Osteoblast (primary cell): ENCODE data around the gene MBTD1. TPM values are rescaled to one million over a fixed set of nuclear protein-coding genes. Genes with fewer than 3 reads are reported as not detected.

Source experiments
- DNase-seq: peaks from one replicate; pipeline ENCODE4 v3.0.0; 2011; ENCODE audit warnings: low spot score, mixed read lengths; ENCODE audit not compliant: insufficient read length; ENCODE audit errors: missing footprints
- H2AFZ ChIP-seq: 2 replicates; pipeline ENCODE4 v1.6.0; 2011; ENCODE audit warnings: mild to moderate bottlenecking, low read length
- H3K27ac ChIP-seq: 2 replicates; pipeline ENCODE4 v1.5.1; 2011; ENCODE audit warnings: mild to moderate bottlenecking, low read depth, low read length, moderate library complexity
- H3K27me3 ChIP-seq: 2 replicates; pipeline ENCODE4 v1.6.0; 2012; ENCODE audit warnings: mild to moderate bottlenecking, control low read depth, inconsistent platforms, low read length, moderate library complexity; ENCODE audit not compliant: insufficient read depth
- H3K36me3 ChIP-seq: 2 replicates; pipeline ENCODE4 v1.5.1; 2011; ENCODE audit warnings: mild to moderate bottlenecking, low read length, control low read depth, moderate library complexity; ENCODE audit not compliant: insufficient read depth
- H3K4me1 ChIP-seq: 2 replicates; pipeline ENCODE4 v1.5.1; 2011; ENCODE audit warnings: mild to moderate bottlenecking, low read length, control low read depth, moderate library complexity; ENCODE audit not compliant: insufficient read depth
- H3K4me2 ChIP-seq: 2 replicates; pipeline ENCODE4 v1.6.0; 2011; ENCODE audit warnings: mild to moderate bottlenecking, low read length; ENCODE audit not compliant: insufficient read depth
- H3K4me3 ChIP-seq: fragments of 200-600 bp; sonication (generic); 3 replicates; pipeline ENCODE4 v1.5.1; 2012; ENCODE audit warnings: mild to moderate bottlenecking, low read length, inconsistent platforms; ENCODE audit not compliant: insufficient read depth
- H3K79me2 ChIP-seq: 2 replicates; pipeline ENCODE4 v1.6.0; 2012; ENCODE audit warnings: mild to moderate bottlenecking, low read length, control low read depth, inconsistent platforms; ENCODE audit not compliant: insufficient read depth
- H3K9me3 ChIP-seq: 2 replicates; pipeline ENCODE4 v1.5.1; 2011; ENCODE audit warnings: low read depth, low read length, control low read depth
- H4K20me1 ChIP-seq: 2 replicates; pipeline ENCODE4 v1.6.0; 2012; ENCODE audit warnings: mild to moderate bottlenecking, low read length, control low read depth; ENCODE audit not compliant: insufficient read depth
- CTCF ChIP-seq: IDR thresholded peaks from 2 replicates; pipeline ENCODE4 v1.5.1; 2011; ENCODE audit warnings: mild to moderate bottlenecking, low read depth, low read length, moderate library complexity; ENCODE audit errors: extremely low read depth
- total RNA-seq: library from RNA; depleted of rRNA; stranded (reverse); fragments of >200 nt; gene quantifications from 2 replicates; pipeline ENCODE4 v1.2.3, GENCODE V29; 2012

The MBTD1 gene
- total RNA-seq, 1 donor = 16.3 TPM

- H3K4me2 ChIP-seq = peak overlapping the region; percentile 98
- no peaks in the 10 kb centered on the region for H3K27me3 ChIP-seq
- H3K4me3 ChIP-seq = peak overlapping the region; percentile 86
- H2AFZ ChIP-seq = peak overlapping the region; percentile 96
- peaks cover 93% of the 10 kb centered on the region for H3K79me2 ChIP-seq
- peak; percentile 58 for DNase-seq
- no peak for TF ChIP-seq CTCF
- peak overlapping the region; percentile 100 for H3K27ac ChIP-seq
- peaks cover 24% of the 10 kb centered on the region for H3K4me1 ChIP-seq
- H3K36me3 ChIP-seq = peaks cover 8% of the 10 kb centered on the region
- H4K20me1 ChIP-seq = peaks cover 20% of the 10 kb centered on the region
- H3K9me3 ChIP-seq = no peaks in the 10 kb centered on the region
Observed at GRCh38 chr17:51258756-51259563, 889 bp downstream of the MBTD1 start.

- peak; percentile 58 for DNase-seq
- Histone ChIP-seq H3K4me2 (peak overlapping the region; percentile 98), H3K4me1 (peaks cover 24% of the 10 kb centered on the region), H3K27ac (peak overlapping the region; percentile 27), H3K4me3 (no peak overlapping the region), H3K9me3 (no peaks in the 10 kb centered on the region), H3K36me3 (no peaks in the 10 kb centered on the region), H3K27me3 (no peaks in the 10 kb centered on the region), H4K20me1 (peaks cover 18% of the 10 kb centered on the region), H3K79me2 (peaks cover 89% of the 10 kb centered on the region), H2AFZ (no peak overlapping the region)
- no peak for TF ChIP-seq CTCF
Observed at GRCh38 chr17:51257150-51258081, 2.4 kb downstream of the MBTD1 start.

GRCh38 chr17:51256101-51256500, 3.7 kb downstream of the MBTD1 start:
- TF ChIP-seq CTCF = no peak
- no peaks in the 10 kb centered on the region for H3K36me3 ChIP-seq
- H3K4me3 ChIP-seq = no peak overlapping the region
- peaks cover 8% of the 10 kb centered on the region for H4K20me1 ChIP-seq
- H3K4me1 ChIP-seq = peaks cover 22% of the 10 kb centered on the region
- H3K27me3 ChIP-seq = no peaks in the 10 kb centered on the region
- no peak overlapping the region for H3K27ac ChIP-seq
- H3K79me2 ChIP-seq = peaks cover 82% of the 10 kb centered on the region
- no peak overlapping the region for H3K4me2 ChIP-seq
- no peak overlapping the region for H2AFZ ChIP-seq
- no peak for DNase-seq
- H3K9me3 ChIP-seq = no peaks in the 10 kb centered on the region

GRCh38 chr17:51255673-51256072, 4.2 kb downstream of the MBTD1 start:
- H3K4me2 ChIP-seq = no peak overlapping the region
- no peaks in the 10 kb centered on the region for H3K36me3 ChIP-seq
- no peaks in the 10 kb centered on the region for H3K9me3 ChIP-seq
- H3K79me2 ChIP-seq = peaks cover 78% of the 10 kb centered on the region
- no peaks in the 10 kb centered on the region for H3K27me3 ChIP-seq
- H4K20me1 ChIP-seq = peaks cover 7% of the 10 kb centered on the region
- no peak overlapping the region for H2AFZ ChIP-seq
- no peak overlapping the region for H3K4me3 ChIP-seq
- no peak for DNase-seq
- TF ChIP-seq CTCF = no peak
- no peak overlapping the region for H3K27ac ChIP-seq
- H3K4me1 ChIP-seq = peaks cover 25% of the 10 kb centered on the region
